T-cell (primary cell): Measurements from ENCODE around the gene TASOR. TPM values are rescaled to one million over a fixed set of nuclear protein-coding genes. Genes with fewer than 3 reads are reported as not detected.

ENCODE experiments used
- ATAC-seq, 4 experiments: fragments of 200-7000 bp in 3 of 4; fragments of 150-1000 bp in 1 of 4; cut with Tn5 transposase; replicated peaks in 1 of 4; 1 replicate in 3 of 4; 2 replicates in 1 of 4; pipeline ENCODE4 v1.10.0; 2021; ENCODE audit warnings: moderate library complexity in 3 of 4, mild to moderate bottlenecking in 2 of 4, moderate number of reproducible peaks in 1 of 4
- CTCF ChIA-PET, 2 donors: fragments of 300-600 bp; sonication (Branson Sonifier 250); formaldehyde crosslinking; loops; one replicate each; lab custom pipeline; 2022; ENCODE audit warnings: antibody characterized with exemption in 2 of 2; lab: Charles Lee
- POLR2A ChIA-PET, 2 donors: fragments of 300-600 bp; sonication (Branson Sonifier 250); formaldehyde crosslinking; loops; one replicate each; lab custom pipeline; 2022; ENCODE audit warnings: antibody characterized with exemption in 2 of 2; lab: Charles Lee
- DNase-seq, 35 experiments: peaks; one replicate each; pipeline versions ENCODE4 v3.0.0 to v3.0.0-alpha.2; 2013 to 2023
- H3K27ac ChIP-seq: one replicate; pipeline ENCODE4 v1.5.1; 2013; ENCODE audit warnings: low read length
- H3K27me3 ChIP-seq, 2 experiments: replicated peaks in 1 of 2; 1 replicate in 1 of 2; 2 replicates in 1 of 2; pipeline versions ENCODE4 v1.6.1 to v1.7.0; 2013; ENCODE audit warnings: low read length in 1 of 2, mixed read lengths in 1 of 2; ENCODE audit not compliant: control insufficient read depth in 2 of 2, insufficient read depth in 2 of 2; ENCODE audit errors: extremely low read depth in 1 of 2
- H3K36me3 ChIP-seq, 2 donors: 1 replicate in 1 of 2; 2 replicates in 1 of 2; pipeline versions ENCODE4 v1.6.1 to v1.7.0; 2013; ENCODE audit warnings: low read length in 1 of 2; ENCODE audit not compliant: control insufficient read depth in 2 of 2, insufficient read depth in 1 of 2; ENCODE audit errors: extremely low read depth in 1 of 2
- H3K4me1 ChIP-seq, 2 experiments: 1 replicate in 1 of 2; 2 replicates in 1 of 2; pipeline versions ENCODE4 v1.6.1 to v1.7.0; 2013; ENCODE audit warnings: low read length in 2 of 2, mixed read lengths in 1 of 2; ENCODE audit not compliant: insufficient read depth in 2 of 2, control insufficient read depth in 1 of 2; ENCODE audit errors: extremely low read depth in 1 of 2
- H3K4me3 ChIP-seq, 2 donors: 1 replicate in 1 of 2; 2 replicates in 1 of 2; pipeline versions ENCODE4 v1.5.1 to v1.7.0; 2013; ENCODE audit warnings: mild to moderate bottlenecking in 2 of 2, low read length in 1 of 2, moderate library complexity in 1 of 2; ENCODE audit not compliant: control insufficient read depth in 1 of 2; ENCODE audit errors: extremely low read depth in 1 of 2
- H3K9me3 ChIP-seq: 2 replicates; pipeline ENCODE4 v1.7.0; 2013
- H3K27ac Mint-ChIP-seq, 2 donors: one replicate each; pipeline ENCODE4 v1.8.0; 2020 to 2021; ENCODE audit warnings: mild to moderate bottlenecking in 2 of 2, mixed read lengths in 2 of 2
- H3K27me3 Mint-ChIP-seq, 2 donors: one replicate each; pipeline ENCODE4 v1.8.0; 2021 to 2022; ENCODE audit warnings: mixed read lengths in 2 of 2
- H3K36me3 Mint-ChIP-seq: one replicate; pipeline ENCODE4 v1.8.0; 2021; ENCODE audit warnings: mixed read lengths
- H3K4me1 Mint-ChIP-seq, 3 donors: one replicate each; pipeline ENCODE4 v1.8.0; 2020 to 2022; ENCODE audit warnings: mixed read lengths in 3 of 3, mild to moderate bottlenecking in 1 of 3
- H3K4me3 Mint-ChIP-seq, 3 donors: one replicate each; pipeline ENCODE4 v1.8.0; 2020 to 2022; ENCODE audit warnings: mild to moderate bottlenecking in 3 of 3, mixed read lengths in 3 of 3, moderate library complexity in 3 of 3
- H3K9me3 Mint-ChIP-seq, 3 donors: one replicate each; pipeline ENCODE4 v1.8.0; 2020 to 2022; ENCODE audit warnings: mixed read lengths in 3 of 3
- WGBS: methylation state at CpG from one replicate; pipeline ENCODE4 v1.1.5; 2013; ENCODE audit warnings: missing lambda C conversion rate; ENCODE audit not compliant: insufficient coverage; 5-methylcytosine and 5-hydroxymethylcytosine counted together
- total RNA-seq, 35 experiments: library from RNA in 6 of 35; stranded (reverse) in 6 of 35; fragments of 120-200 nt in 1 of 35; gene quantifications; one replicate each; pipeline versions ENCODE4 v1.2.1 to v1.2.4 and lab custom pipeline; 2013 to 2026

Gene TASOR
- total RNA-seq, 5 donors from 2014 or later (not counting 1 experiment from before 2014, with no cell fraction given): 69.5 to 81.7 (median 75.8) TPM

- Mint-ChIP-seq H3K27me3 (no peaks in the 10 kb centered on the region), H3K4me3 (no peak overlapping the region), H3K4me1 (peaks cover 19 to 32% (median 31%) of the 10 kb centered on the region in 3 donors), H3K27ac (peak overlapping the region; percentile 5 to 44), H3K9me3 (no peaks in the 10 kb centered on the region), H3K36me3 (peaks cover 56% of the 10 kb centered on the region)
- peaks cover 0 to 5% of the 10 kb centered on the region in 2 experiments for H3K4me1 ChIP-seq
- no peaks in the 10 kb centered on the region for H3K27me3 ChIP-seq
- CTCF ChIA-PET: interaction anchor here in 1 of 2 donors (0.6 to 1.2 kb wide), 2 partner anchors 9 to 11 kb away, joined by 4 to 5 read pairs; no protein-coding TSS in a partner anchor
- no peak overlapping the region for H3K27ac ChIP-seq
- POLR2A ChIA-PET: interaction anchor here in 1 of 2 donors (0.6 to 0.7 kb wide), 2 partner anchors 13 to 566 kb away, joined by 3 to 6 read pairs; no protein-coding TSS in a partner anchor
- H3K4me3 ChIP-seq: no peak overlapping the region
- DNase-seq (no peak), ATAC-seq (no peak)
- peaks cover 15 to 94% of the 10 kb centered on the region in 2 donors for H3K36me3 ChIP-seq
- 100% methylated on average over 2 of the region's 2 CpGs for WGBS
- no peaks in the 10 kb centered on the region for H3K9me3 ChIP-seq
Measured at GRCh38 chr3:56664823-56665222, 18.2 kb downstream of the TASOR start.

- Histone ChIP-seq H3K36me3 (peaks cover 22 to 82% of the 10 kb centered on the region in 2 donors), H3K27ac (no peak overlapping the region), H3K27me3 (no peaks in the 10 kb centered on the region), H3K4me3 (no peak overlapping the region), H3K9me3 (no peaks in the 10 kb centered on the region), H3K4me1 (peaks cover 0 to 3% of the 10 kb centered on the region in 2 experiments)
- Mint-ChIP-seq H3K36me3 (peaks cover 68% of the 10 kb centered on the region), H3K4me1 (peaks cover 39 to 54% (median 47%) of the 10 kb centered on the region in 3 donors), H3K27ac (peak overlapping the region in 1 of 2 donors; percentile 19), H3K4me3 (no peak overlapping the region), H3K9me3 (peaks cover 0 to 8% (median 0%) of the 10 kb centered on the region in 3 donors), H3K27me3 (no peaks in the 10 kb centered on the region)
- WGBS: no CpG with 5 or more reads among the region's 1 CpG
- DNase-seq (no peak), ATAC-seq (no peak)
- POLR2A ChIA-PET: no interaction called here
- CTCF ChIA-PET: interaction anchor here in 1 of 2 donors (0.6 kb wide), 1 partner anchor 143 kb away, joined by 4 read pairs; no protein-coding TSS in a partner anchor
Measured at GRCh38 chr3:56655709-56656108, 27.4 kb downstream of the TASOR start.

- H3K4me3 ChIP-seq: no peak overlapping the region
- H3K27me3 Mint-ChIP-seq: no peaks in the 10 kb centered on the region
- no CpG with 5 or more reads among the region's 1 CpG for WGBS
- no peaks in the 10 kb centered on the region for H3K27me3 ChIP-seq
- H3K4me3 Mint-ChIP-seq: no peak overlapping the region
- no peak for ATAC-seq
- no peaks in the 10 kb centered on the region for H3K9me3 ChIP-seq
- H3K9me3 Mint-ChIP-seq: peaks cover 0 to 8% (median 0%) of the 10 kb centered on the region in 3 donors
- ChIA-PET POLR2A (no interaction called here), CTCF (no interaction called here)
- peaks cover 16 to 77% of the 10 kb centered on the region in 2 donors for H3K36me3 ChIP-seq
- H3K4me1 Mint-ChIP-seq: peaks cover 44 to 56% (median 53%) of the 10 kb centered on the region in 3 donors
- peaks cover 65% of the 10 kb centered on the region for H3K36me3 Mint-ChIP-seq
- no peak overlapping the region for H3K27ac ChIP-seq
- H3K27ac Mint-ChIP-seq: peak overlapping the region; percentile 58 to 69
- DNase-seq: no peak
- peaks cover 0 to 3% of the 10 kb centered on the region in 2 experiments for H3K4me1 ChIP-seq
Measured at GRCh38 chr3:56654460-56654859, 28.6 kb downstream of the TASOR start.

DNA sequence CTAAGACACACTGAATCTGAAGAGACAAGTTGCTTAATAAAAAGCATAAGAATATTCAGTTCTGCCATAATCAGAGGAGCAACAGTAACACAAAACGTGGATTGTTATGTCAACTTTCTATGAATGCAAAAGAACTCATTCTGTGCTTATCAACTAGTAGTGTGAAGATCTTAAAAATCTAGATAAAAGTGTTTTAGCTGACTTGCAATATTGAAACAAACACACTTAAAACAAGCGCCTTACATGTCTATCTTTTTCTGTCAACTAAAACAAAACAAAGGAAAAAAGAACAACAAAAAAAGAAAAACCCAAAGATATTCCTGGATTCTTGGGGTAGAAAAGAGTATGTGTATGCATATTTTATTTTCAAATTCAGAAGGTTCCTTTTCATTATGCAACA, 37.7 kb downstream of the TASOR start:
- H3K27ac Mint-ChIP-seq: peak overlapping the region in 1 of 2 donors; percentile 11
- peaks cover 52% of the 10 kb centered on the region for H3K36me3 Mint-ChIP-seq
- ATAC-seq: no peak
- no peak overlapping the region for H3K27ac ChIP-seq
- H3K9me3 Mint-ChIP-seq: no peaks in the 10 kb centered on the region
- no peaks in the 10 kb centered on the region for H3K27me3 Mint-ChIP-seq
- ChIA-PET POLR2A (interaction anchor here in 1 of 2 donors (0.6 kb wide), 1 partner anchor 11 kb away, joined by 13 read pairs; no protein-coding TSS in a partner anchor), CTCF (no interaction called here)
- peaks cover 20 to 45% (median 31%) of the 10 kb centered on the region in 3 donors for H3K4me1 Mint-ChIP-seq
- no peak overlapping the region for H3K4me3 Mint-ChIP-seq
- no peak overlapping the region for H3K4me3 ChIP-seq
- no peak for DNase-seq
- no peaks in the 10 kb centered on the region for H3K9me3 ChIP-seq
- H3K36me3 ChIP-seq: peaks cover 0 to 68% of the 10 kb centered on the region in 2 donors
- no CpG with 5 or more reads among the region's 2 CpGs for WGBS
- H3K27me3 ChIP-seq: no peaks in the 10 kb centered on the region
- peaks cover 0 to 3% of the 10 kb centered on the region in 2 experiments for H3K4me1 ChIP-seq

GRCh38 chr3:56633602-56634535, 49.2 kb downstream of the TASOR start:
- H3K27me3 ChIP-seq: no peaks in the 10 kb centered on the region
- Mint-ChIP-seq H3K27ac (peak overlapping the region in 1 of 2 donors; percentile 17), H3K27me3 (no peaks in the 10 kb centered on the region), H3K4me1 (peaks cover 5 to 11% (median 8%) of the 10 kb centered on the region in 3 donors), H3K9me3 (no peaks in the 10 kb centered on the region), H3K4me3 (no peak overlapping the region), H3K36me3 (peaks cover 35% of the 10 kb centered on the region)
- H3K4me1 ChIP-seq: peaks cover 0 to under 1% of the 10 kb centered on the region in 2 experiments
- no peaks in the 10 kb centered on the region for H3K9me3 ChIP-seq
- ChIA-PET CTCF (interaction anchor here (1.0 to 1.1 kb wide), 3 partner anchors 9 to 36 kb away, joined by 3 read pairs; no protein-coding TSS in a partner anchor), POLR2A (interaction anchor here in 1 of 2 donors (0.5 kb wide), 1 partner anchor 165 kb away, joined by 6 read pairs; no protein-coding TSS in a partner anchor)
- peaks cover 2 to 56% of the 10 kb centered on the region in 2 donors for H3K36me3 ChIP-seq
- no peak overlapping the region for H3K27ac ChIP-seq
- ATAC-seq (no peak), DNase-seq (no peak)
- WGBS: no CpG with 5 or more reads among the region's 9 CpGs
- H3K4me3 ChIP-seq: no peak overlapping the region
